ENCODE measurements around the gene CRADD.

Gene CRADD

DNA sequence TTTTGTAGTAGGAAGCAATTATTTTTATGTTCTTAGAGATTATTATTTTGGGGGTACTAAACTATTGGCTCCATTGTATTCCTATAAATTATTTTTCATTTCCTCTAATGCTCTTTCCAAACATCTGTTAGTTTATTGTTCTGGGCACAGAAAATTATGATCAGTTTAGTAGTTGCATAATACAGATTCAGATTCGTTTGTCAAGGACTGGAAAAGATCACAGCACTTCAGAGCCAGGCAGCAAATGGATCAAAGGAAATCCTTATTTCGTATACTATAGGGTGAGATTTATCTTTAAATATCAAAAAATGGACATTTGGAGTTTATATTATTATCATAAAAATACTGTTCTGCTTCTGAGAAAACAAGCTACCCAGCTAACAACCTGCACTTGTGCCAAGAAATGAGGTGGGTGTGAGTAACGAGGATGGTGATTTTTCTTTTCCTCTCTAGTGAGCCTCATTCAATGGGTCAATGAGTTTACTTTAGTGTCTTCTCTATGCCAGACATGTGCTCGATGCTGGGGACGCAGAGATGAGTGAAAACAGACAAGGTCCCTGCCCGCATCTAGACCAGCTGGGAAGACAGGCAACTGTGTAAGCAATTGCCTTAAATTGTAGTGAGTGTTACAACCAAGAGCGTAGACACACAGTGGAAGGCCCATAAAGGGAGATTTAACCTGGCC, 262.6 kb downstream of the CRADD start:
- DNase-seq (ENCODE audit: low read depth): no peak

DNA sequence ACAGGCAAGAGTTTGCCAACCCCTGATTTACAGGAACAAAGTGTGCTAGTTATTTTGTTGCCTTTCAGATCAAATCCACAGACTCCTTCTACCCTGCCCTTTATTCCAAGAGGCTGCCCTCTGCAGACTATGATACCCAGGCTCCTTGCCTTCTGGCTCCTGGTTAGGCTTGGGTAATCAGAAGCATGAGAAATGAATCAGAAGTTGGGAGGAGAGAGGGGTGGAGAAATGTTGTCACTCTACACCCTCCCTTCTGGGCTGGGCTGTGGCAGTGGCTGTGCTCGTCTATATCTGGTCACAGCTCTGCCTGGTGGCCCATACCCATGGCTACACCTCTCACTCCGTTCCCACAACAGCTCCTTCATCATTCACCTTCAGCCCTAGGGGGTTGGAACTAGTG, 266.6 kb downstream of the CRADD start:
- DNase-seq (ENCODE audit: low read depth): no peak

DNA sequence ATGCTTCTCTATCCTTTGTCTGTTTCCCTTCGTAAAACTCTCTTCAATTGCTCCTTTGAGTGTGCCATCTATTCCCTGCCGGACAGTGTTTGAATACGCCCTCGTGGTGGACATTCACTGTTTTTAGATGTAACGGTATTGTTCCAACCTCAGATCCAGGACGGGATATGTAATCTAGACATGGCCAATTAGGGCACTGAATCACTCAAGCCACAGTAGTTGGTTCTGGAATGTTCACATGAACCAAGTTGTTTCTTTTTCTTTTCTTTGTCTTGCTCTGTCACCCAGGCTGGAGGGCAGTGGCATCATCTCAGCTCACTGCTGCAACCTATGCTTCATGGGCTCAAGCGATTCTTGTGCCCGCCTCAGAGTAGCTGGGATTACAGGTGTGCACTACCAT, 267.0 kb downstream of the CRADD start:
- no peak for DNase-seq (ENCODE audit: low read depth)

Data from T follicular helper cell (primary cell).